DMS153 treated with DMSO at 0.1 percent for 48 hours (cell line): ENCODE data around the gene KRT15.
A peak's percentile ranks its signal among the peaks of the same experiment; 100 is the strongest.

Experiments
- DNase-seq: peaks from one replicate; lab custom pipeline; 2025; ENCODE audit not compliant: unreplicated experiment; lab: John Stamatoyannopoulos, UW

The KRT15 gene

GRCh38 chr17:41527063-41528023, 8.7 kb upstream of the KRT15 start:
- no peak for DNase-seq

DNA sequence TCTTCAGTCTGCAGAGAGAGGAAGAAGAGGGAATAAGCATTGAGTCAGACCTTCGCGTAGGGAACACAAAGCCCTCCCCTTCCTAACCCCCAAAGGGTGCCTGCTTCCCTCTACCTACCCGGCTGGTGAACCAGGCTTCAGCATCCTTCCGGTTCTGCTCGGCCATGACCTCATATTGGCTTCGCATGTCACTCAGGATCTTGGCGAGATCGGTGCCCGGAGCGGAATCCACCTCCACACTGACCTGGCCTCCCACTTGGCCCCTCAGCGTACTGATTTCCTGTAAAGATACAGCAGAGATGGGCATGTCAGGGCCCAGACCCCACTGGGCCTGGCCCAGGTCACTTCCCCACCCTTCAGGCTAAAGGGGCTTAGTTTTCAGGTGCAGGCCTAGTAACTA, 5.6 kb upstream of the KRT15 start:
- DNase-seq: no peak

GRCh38 chr17:41523787-41524186, 5.1 kb upstream of the KRT15 start:
- DNase-seq: no peak

GRCh38 chr17:41523225-41523593, 4.5 kb upstream of the KRT15 start:
- no peak for DNase-seq

GRCh38 chr17:41522301-41523224, 3.9 kb upstream of the KRT15 start:
- DNase-seq: no peak

- no peak for DNase-seq
Observed at GRCh38 chr17:41521574-41522261, 3.0 kb upstream of the KRT15 start.

GRCh38 chr17:41520821-41521521, 2.3 kb upstream of the KRT15 start:
- peak; percentile 78 for DNase-seq

GRCh38 chr17:41519501-41520224, 973 bp upstream of the KRT15 start:
- peak; percentile 77 for DNase-seq

GRCh38 chr17:41518031-41518430, 659 bp downstream of the KRT15 start:
- no peak for DNase-seq

DNA sequence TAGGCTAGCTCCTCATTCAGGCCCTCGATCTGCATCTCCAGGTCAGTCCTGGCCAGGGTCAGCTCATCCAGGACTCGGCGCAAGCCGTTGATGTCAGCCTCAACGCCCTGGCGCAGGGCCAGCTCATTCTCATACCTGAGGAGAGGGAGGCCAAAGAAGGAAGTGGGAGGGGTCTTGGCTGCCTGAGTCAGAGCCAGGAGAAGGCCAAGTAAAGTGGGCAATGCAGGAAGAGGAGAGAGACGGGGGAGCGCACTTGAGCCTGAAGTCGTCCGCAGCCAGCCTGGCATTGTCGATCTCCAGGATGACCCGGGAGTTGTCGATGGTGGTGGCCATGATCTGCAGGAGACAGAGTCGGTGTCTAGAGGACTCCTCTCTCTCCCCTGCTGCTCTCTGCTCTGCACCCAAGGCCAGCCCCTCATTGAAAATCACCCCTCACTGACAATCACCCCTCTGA, 1.8 kb downstream of the KRT15 start:
- no peak for DNase-seq

DNA sequence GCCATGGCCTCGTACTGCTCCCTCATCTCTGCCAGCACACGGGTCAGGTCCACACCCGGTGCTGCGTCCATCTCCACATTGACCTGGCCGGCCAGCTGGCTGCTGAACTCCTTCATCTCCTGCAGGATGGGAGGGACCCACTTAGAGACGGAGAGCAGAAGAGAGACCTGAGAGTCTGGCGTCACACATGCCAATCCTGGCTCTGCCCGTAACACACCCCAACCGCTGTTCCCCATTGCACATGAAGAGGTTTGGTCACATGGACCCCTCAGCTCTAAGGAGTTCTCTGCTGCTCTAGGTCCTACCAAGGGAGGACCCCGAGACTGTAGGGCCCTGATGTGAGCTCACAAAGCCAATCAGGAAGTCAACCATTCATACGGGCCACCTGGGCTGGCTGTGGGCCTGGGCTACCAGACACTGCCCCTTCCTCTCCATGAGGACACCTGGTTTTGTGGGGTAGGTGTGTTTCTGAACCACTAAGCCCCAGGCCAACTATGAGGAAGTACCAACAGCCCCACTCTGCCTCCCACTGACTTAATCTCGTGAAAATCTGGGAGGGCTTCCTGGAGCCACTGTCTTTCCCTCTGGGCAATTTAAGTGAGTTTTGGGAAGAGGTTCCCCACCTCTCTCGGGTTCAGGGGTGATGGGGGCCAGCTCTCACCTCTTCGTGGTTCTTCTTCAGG, 2.4 kb downstream of the KRT15 start:
- DNase-seq: no peak

- peak; percentile 12 for DNase-seq
Observed at GRCh38 chr17:41513168-41513547, 5.5 kb downstream of the KRT15 start.

GRCh38 chr17:41512546-41513167, 6.0 kb downstream of the KRT15 start:
- no peak for DNase-seq

DNA sequence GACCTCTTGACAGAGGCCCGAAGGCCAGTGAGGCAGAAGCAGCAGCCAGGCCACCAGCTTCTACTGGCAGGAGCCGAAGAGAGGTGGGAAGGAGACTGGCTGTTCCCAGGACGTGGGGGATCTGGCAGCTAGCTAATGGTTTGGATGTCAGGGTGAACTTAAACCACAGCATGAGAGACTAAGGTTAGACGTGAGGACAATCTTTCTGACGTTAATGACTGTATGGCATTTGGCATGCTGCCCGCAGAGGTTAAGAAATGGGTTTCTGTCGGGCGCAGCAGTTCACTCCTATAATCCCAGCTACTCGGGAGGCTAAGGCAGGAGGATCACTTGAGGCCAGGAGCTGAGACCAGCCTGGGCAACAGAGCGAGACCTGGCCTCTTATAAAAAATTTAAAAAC, 7.0 kb downstream of the KRT15 start:
- DNase-seq: no peak

DNA sequence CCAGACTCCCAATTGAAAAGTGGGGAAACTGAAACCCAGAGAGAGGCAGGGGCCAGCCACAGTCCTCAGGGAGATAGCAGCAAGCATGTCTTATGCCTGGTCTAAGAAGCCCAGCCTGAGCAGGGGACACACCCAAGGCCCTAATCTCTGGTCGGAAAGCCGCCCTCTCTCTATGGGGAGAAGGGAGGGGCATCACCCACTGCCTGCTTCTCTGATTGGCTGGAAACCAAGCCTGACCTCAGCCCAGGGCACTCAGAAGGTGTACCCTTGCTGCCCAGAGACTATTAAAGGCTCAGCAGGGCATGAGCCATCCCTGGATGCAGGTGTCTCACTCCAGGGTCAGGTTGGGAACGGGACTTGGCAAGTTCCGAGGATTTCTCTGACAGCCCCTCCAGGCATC, 7.6 kb downstream of the KRT15 start:
- no peak for DNase-seq

DNA sequence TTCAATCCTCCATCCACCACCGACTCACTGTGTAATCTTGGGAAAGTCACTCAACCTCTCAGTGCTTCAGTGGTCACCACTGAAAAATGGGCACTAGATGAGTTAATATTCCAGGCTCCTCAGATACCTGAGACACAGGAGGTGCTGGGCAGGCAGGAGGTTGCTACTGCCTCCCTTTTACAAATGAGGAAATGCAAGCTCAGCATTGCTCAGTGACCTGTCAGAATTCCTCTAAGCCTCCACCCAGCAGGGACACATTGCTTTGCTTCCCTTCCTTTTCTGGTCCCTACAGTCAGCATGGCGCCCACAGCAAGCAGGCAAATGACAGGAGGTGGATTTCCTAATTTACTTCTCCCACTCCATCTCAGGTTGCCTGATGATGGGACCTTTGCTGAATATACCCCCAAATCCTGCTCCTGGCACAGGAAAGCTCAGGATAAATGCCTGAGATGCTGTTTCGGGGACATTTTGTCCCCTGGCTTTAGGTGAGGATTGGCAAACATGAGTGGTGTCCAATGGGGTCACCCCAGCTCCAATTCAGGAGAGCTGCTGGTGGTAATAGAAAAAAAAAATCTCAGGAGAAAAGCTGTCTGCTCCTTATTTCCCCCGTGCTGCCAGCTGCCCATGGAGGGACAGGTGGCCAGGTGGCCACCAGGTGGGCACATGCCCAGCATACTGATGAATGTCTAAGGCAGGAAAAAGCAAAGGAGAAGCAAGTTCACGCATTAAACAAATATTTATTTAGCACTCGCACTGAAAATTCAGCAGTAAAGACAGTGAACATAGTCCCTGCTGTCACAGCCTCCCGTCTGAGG, 8.2 kb downstream of the KRT15 start:
- DNase-seq: peak; percentile 16

DNA sequence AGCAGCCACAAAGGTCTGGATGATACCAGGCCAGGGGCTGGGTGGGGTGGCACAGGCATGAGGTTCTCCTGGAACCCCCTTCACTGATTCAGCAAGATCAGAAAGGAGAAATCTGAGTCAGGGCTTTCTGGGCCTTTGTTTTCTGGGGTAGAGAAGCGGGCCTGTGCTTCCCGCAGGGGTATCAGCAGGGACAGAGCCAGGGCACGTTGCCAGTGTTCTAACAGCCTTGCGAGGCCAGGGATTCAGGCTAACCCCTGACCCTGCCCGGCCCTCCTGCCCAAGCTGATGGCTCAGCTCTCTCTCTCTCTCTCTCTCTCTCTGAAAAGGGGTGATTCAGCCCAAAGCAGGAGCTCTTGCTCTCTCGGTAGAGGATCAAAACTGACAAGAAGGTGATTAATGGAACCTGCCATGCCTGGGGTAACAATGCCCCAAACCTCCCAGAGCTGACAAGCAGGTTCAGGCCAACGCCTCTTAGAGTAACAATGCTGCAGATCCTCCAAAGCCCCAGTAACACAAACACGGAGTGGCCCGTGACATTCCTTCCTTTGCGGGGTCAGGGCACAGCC, 11.3 kb downstream of the KRT15 start:
- no peak for DNase-seq
